Astrocyte (in vitro differentiated cells and primary cell): Measurements from ENCODE around the gene ATG9B. TPM values are rescaled to one million over a fixed set of nuclear protein-coding genes. Genes with fewer than 3 reads are reported as not detected.

Source experiments
- DNase-seq: peaks from one replicate; pipeline ENCODE4 v3.0.0-alpha.2; 2010; ENCODE audit warnings: low read depth
- FAIRE-seq: peaks from 2 replicates; lab custom pipeline; 2011; peaks lifted over from hg19 to GRCh38; lab: Jason Lieb, UNC
- H2AFZ ChIP-seq: 2 replicates; pipeline ENCODE4 v1.6.0; 2012; ENCODE audit warnings: low read depth, low read length, inconsistent platforms
- H3K27ac ChIP-seq: 2 replicates; pipeline ENCODE4 v1.5.1; 2011; ENCODE audit warnings: low read depth, low read length, inconsistent platforms
- H3K27me3 ChIP-seq: 2 replicates; pipeline ENCODE4 v1.6.0; 2011; ENCODE audit warnings: low read length, inconsistent platforms; ENCODE audit not compliant: insufficient read depth
- H3K36me3 ChIP-seq: 2 replicates; pipeline ENCODE4 v1.5.1; 2011; ENCODE audit warnings: low read length, inconsistent platforms; ENCODE audit not compliant: insufficient read depth
- H3K4me1 ChIP-seq: 2 replicates; pipeline ENCODE4 v1.5.1; 2011; ENCODE audit warnings: low read length, inconsistent platforms; ENCODE audit not compliant: insufficient read depth
- H3K4me2 ChIP-seq: 2 replicates; pipeline ENCODE4 v1.6.0; 2012; ENCODE audit warnings: low read length, inconsistent platforms
- H3K4me3 ChIP-seq: 2 replicates; pipeline ENCODE4 v1.5.1; 2011; ENCODE audit warnings: low read depth, mild to moderate bottlenecking, low read length, inconsistent platforms; ENCODE audit not compliant: insufficient read depth
- H3K79me2 ChIP-seq: 2 replicates; pipeline ENCODE4 v1.6.0; 2012; ENCODE audit warnings: mild to moderate bottlenecking, low read length, inconsistent platforms; ENCODE audit not compliant: insufficient read depth
- H3K9ac ChIP-seq: 2 replicates; pipeline ENCODE4 v1.6.0; 2012; ENCODE audit warnings: mild to moderate bottlenecking, low read length, inconsistent platforms
- H3K9me3 ChIP-seq: 2 replicates; pipeline ENCODE4 v1.5.1; 2012; ENCODE audit warnings: low read depth, mild to moderate bottlenecking, low read length, inconsistent platforms; ENCODE audit not compliant: insufficient read depth
- H4K20me1 ChIP-seq: 2 replicates; pipeline ENCODE4 v1.6.0; 2012; ENCODE audit warnings: low read length, inconsistent platforms; ENCODE audit not compliant: insufficient read depth
- H3K27ac Mint-ChIP-seq: one replicate; pipeline ENCODE4 v1.8.0; 2021; ENCODE audit warnings: mild to moderate bottlenecking, mixed read lengths; ENCODE audit not compliant: unreplicated experiment
- H3K27me3 Mint-ChIP-seq: one replicate; pipeline ENCODE4 v1.8.0; 2021; ENCODE audit warnings: low read depth, mixed read lengths; ENCODE audit not compliant: unreplicated experiment
- H3K36me3 Mint-ChIP-seq: one replicate; pipeline ENCODE4 v1.8.0; 2021; ENCODE audit warnings: low read depth, mixed read lengths; ENCODE audit not compliant: unreplicated experiment
- H3K4me1 Mint-ChIP-seq: one replicate; pipeline ENCODE4 v1.8.0; 2021; ENCODE audit warnings: low read depth, mixed read lengths; ENCODE audit not compliant: unreplicated experiment
- H3K4me3 Mint-ChIP-seq: one replicate; pipeline ENCODE4 v1.8.0; 2021; ENCODE audit warnings: mild to moderate bottlenecking, moderate library complexity, mixed read lengths; ENCODE audit not compliant: unreplicated experiment
- H3K9me3 Mint-ChIP-seq: one replicate; pipeline ENCODE4 v1.8.0; 2021; ENCODE audit warnings: mild to moderate bottlenecking, mixed read lengths; ENCODE audit not compliant: unreplicated experiment
- CTCF ChIP-seq: IDR thresholded peaks from 2 replicates; pipeline ENCODE4 v1.5.1; 2011; ENCODE audit warnings: low read depth, mild to moderate bottlenecking, inconsistent platforms, low read length, moderate library complexity; ENCODE audit not compliant: insufficient read depth
- EZH2 ChIP-seq: IDR thresholded peaks from 2 replicates; pipeline ENCODE4 v1.6.1; 2012; ENCODE audit warnings: mild to moderate bottlenecking, low read length, inconsistent platforms; ENCODE audit not compliant: insufficient read depth
- total RNA-seq: library from RNA; stranded (reverse); gene quantifications from 2 replicates; pipeline ENCODE4 v1.2.1, GENCODE V29; 2021

Gene ATG9B
- total RNA-seq, 1 donor from 2014 or later = 2.2 TPM

GRCh38 chr7:151062111-151062398, 37.8 kb upstream of the ATG9B start:
- Mint-ChIP-seq H3K27me3 (no peaks in the 10 kb centered on the region), H3K27ac (peak overlapping the region; percentile 60), H3K4me1 (peaks cover 21% of the 10 kb centered on the region), H3K36me3 (peaks cover 6% of the 10 kb centered on the region), H3K4me3 (peak overlapping the region; percentile 94), H3K9me3 (no peaks in the 10 kb centered on the region)
- Histone ChIP-seq H3K9me3 (no peaks in the 10 kb centered on the region), H3K27ac (peak overlapping the region; percentile 93), H3K9ac (peak overlapping the region; percentile 81), H3K4me3 (peak overlapping the region; percentile 80), H3K36me3 (peaks cover 13% of the 10 kb centered on the region), H3K4me1 (peaks cover 52% of the 10 kb centered on the region), H3K79me2 (peaks cover 53% of the 10 kb centered on the region), H3K4me2 (peak overlapping the region; percentile 91), H4K20me1 (peaks cover 56% of the 10 kb centered on the region), H3K27me3 (no peaks in the 10 kb centered on the region), H2AFZ (no peak overlapping the region)
- FAIRE-seq = no peak
- no peak for TF ChIP-seq CTCF
- TF ChIP-seq EZH2 = no peak
- no peak for DNase-seq

GRCh38 chr7:151061213-151062110, 37.2 kb upstream of the ATG9B start:
- Histone ChIP-seq H2AFZ (no peak overlapping the region), H3K4me1 (peaks cover 54% of the 10 kb centered on the region), H3K27ac (peak overlapping the region; percentile 93), H3K79me2 (peaks cover 53% of the 10 kb centered on the region), H3K4me3 (peak overlapping the region; percentile 80), H3K36me3 (peaks cover 9% of the 10 kb centered on the region), H3K27me3 (no peaks in the 10 kb centered on the region), H3K9me3 (no peaks in the 10 kb centered on the region), H3K4me2 (peak overlapping the region; percentile 91), H3K9ac (peak overlapping the region; percentile 81), H4K20me1 (peaks cover 56% of the 10 kb centered on the region)
- Mint-ChIP-seq H3K36me3 (peaks cover 4% of the 10 kb centered on the region), H3K27me3 (no peaks in the 10 kb centered on the region), H3K27ac (peak overlapping the region; percentile 60), H3K4me3 (peak overlapping the region; percentile 94), H3K4me1 (peaks cover 26% of the 10 kb centered on the region), H3K9me3 (no peaks in the 10 kb centered on the region)
- FAIRE-seq = no peak
- TF ChIP-seq EZH2 (no peak), CTCF (no peak)
- DNase-seq = no peak
